GM12874 (cell line): ENCODE results near the gene PITRM1.

Experiments used
- CTCF ChIP-seq: IDR thresholded peaks from 2 replicates; pipeline ENCODE4 v1.5.1; 2011; ENCODE audit warnings: low read depth, mild to moderate bottlenecking, control low read depth, low read length, moderate library complexity; ENCODE audit not compliant: insufficient read depth

PITRM1 gene

GRCh38 chr10:3167611-3168330, 4.8 kb downstream of the PITRM1 start:
- TF ChIP-seq CTCF, result no peak

GRCh38 chr10:3166496-3167290, 5.9 kb downstream of the PITRM1 start:
- TF ChIP-seq CTCF, result no peak

GRCh38 chr10:3165196-3165595, 7.4 kb downstream of the PITRM1 start:
- no peak for TF ChIP-seq CTCF

- no peak for TF ChIP-seq CTCF
These were observed 8.7 kb downstream of the PITRM1 start for GRCh38 chr10:3163879-3164278.

- no peak for TF ChIP-seq CTCF
These were observed 10.0 kb downstream of the PITRM1 start for GRCh38 chr10:3162533-3162932.

GRCh38 chr10:3159152-3159551, 13.4 kb downstream of the PITRM1 start:
- TF ChIP-seq CTCF, result no peak

GRCh38 chr10:3154666-3155065, 17.9 kb downstream of the PITRM1 start:
- TF ChIP-seq CTCF, result no peak
